HEK293 (cell line): ENCODE data around the gene ATAD2B.

Experiments used
- CTCF ChIA-PET: fragments of 350-600 bp; formaldehyde crosslinking; extraction: SDS; loops from one replicate; lab custom pipeline; 2021; ENCODE audit warnings: antibody characterized with exemption; lab: Yijun Ruan, JAX
- POLR2A ChIA-PET: fragments of 300-600 bp; formaldehyde crosslinking; extraction: SDS; loops from one replicate; lab custom pipeline; 2020; ENCODE audit warnings: antibody characterized with exemption, inconsistent platforms; lab: Yijun Ruan, JAX
- H3K27ac ChIP-seq: fragments of 200-500 bp; sonication (Bioruptor generic); 2 replicates; pipeline ENCODE4 v1.5.1; 2014; ENCODE audit warnings: low read depth, low read length, control low read depth, inconsistent platforms; ENCODE audit errors: extremely low read depth
- H3K36me3 ChIP-seq, 2 experiments: fragments of 200-500 bp in 1 of 2; sonication (Bioruptor generic) in 1 of 2; 1 replicate in 1 of 2; 2 replicates in 1 of 2; pipeline ENCODE4 v1.5.1; 2014 to 2017; ENCODE audit warnings: inconsistent platforms in 2 of 2, low read length in 2 of 2; ENCODE audit not compliant: control insufficient read depth in 2 of 2, insufficient read depth in 1 of 2
- H3K4me1 ChIP-seq: fragments of 200-500 bp; sonication (Bioruptor generic); 2 replicates; pipeline ENCODE4 v1.5.1; 2014; ENCODE audit warnings: mild to moderate bottlenecking, low read length, inconsistent platforms; ENCODE audit not compliant: control insufficient read depth, insufficient read depth
- H3K4me3 ChIP-seq: 2 replicates; pipeline ENCODE4 v1.5.1; 2011; ENCODE audit warnings: low read depth, mild to moderate bottlenecking, control low read depth, low read length, moderate library complexity
- H3K9me3 ChIP-seq: fragments of 200-500 bp; sonication (Bioruptor generic); 2 replicates; pipeline ENCODE4 v1.5.1; 2014; ENCODE audit warnings: low read depth, low read length, inconsistent platforms; ENCODE audit not compliant: control insufficient read depth, insufficient read depth
- EGR2 ChIP-seq: fragments of 450-650 bp; formaldehyde crosslinking; IDR thresholded peaks from 2 replicates; pipeline ENCODE4 v1.5.1; 2016; ENCODE audit warnings: low read depth, missing biosample characterization, missing genetic modification characterization
- KLF7 ChIP-seq: fragments of 450-650 bp; formaldehyde crosslinking; IDR thresholded peaks from 2 replicates; pipeline ENCODE4 v1.5.1; 2016; ENCODE audit warnings: missing biosample characterization, missing genetic modification characterization, borderline replicate concordance
- SALL2 ChIP-seq: fragments of 450-650 bp; formaldehyde crosslinking; IDR thresholded peaks from 2 replicates; pipeline ENCODE4 v1.5.0; 2017; ENCODE audit warnings: missing biosample characterization, mild to moderate bottlenecking, missing genetic modification characterization, borderline replicate concordance
- ZNF112 ChIP-seq: fragments of 450-650 bp; formaldehyde crosslinking; IDR thresholded peaks from 2 replicates; pipeline ENCODE4 v1.5.0; 2017; ENCODE audit warnings: missing biosample characterization, missing genetic modification characterization
- ZNF155 ChIP-seq: fragments of 450-650 bp; formaldehyde crosslinking; IDR thresholded peaks from 2 replicates; pipeline ENCODE4 v1.5.1; 2016; ENCODE audit warnings: missing biosample characterization, missing genetic modification characterization
- ZNF19 ChIP-seq: fragments of 450-650 bp; formaldehyde crosslinking; IDR thresholded peaks from 2 replicates; pipeline ENCODE4; 2016; ENCODE audit warnings: missing biosample characterization, missing genetic modification characterization, low read depth
- ZNF280C ChIP-seq: fragments of 450-650 bp; formaldehyde crosslinking; IDR thresholded peaks from 2 replicates; pipeline ENCODE4 v1.5.1; 2016; ENCODE audit warnings: missing biosample characterization, missing genetic modification characterization
- ZNF362 ChIP-seq: fragments of 450-650 bp; formaldehyde crosslinking; IDR thresholded peaks from 2 replicates; pipeline ENCODE4 v1.5.1; 2016; ENCODE audit warnings: missing biosample characterization, missing genetic modification characterization
- ZNF426 ChIP-seq: fragments of 450-650 bp; formaldehyde crosslinking; IDR thresholded peaks from 2 replicates; pipeline ENCODE4 v1.5.1; 2017; ENCODE audit warnings: missing biosample characterization, missing genetic modification characterization, mild to moderate bottlenecking, inconsistent platforms, moderate library complexity
- ZNF514 ChIP-seq: fragments of 450-650 bp; formaldehyde crosslinking; IDR thresholded peaks from 2 replicates; pipeline ENCODE4 v1.5.1; 2016; ENCODE audit warnings: missing biosample characterization, missing genetic modification characterization
- ZNF670 ChIP-seq: fragments of 450-650 bp; formaldehyde crosslinking; IDR thresholded peaks from 2 replicates; pipeline ENCODE4 v1.5.1; 2016; ENCODE audit warnings: missing biosample characterization, missing genetic modification characterization, low read depth
- ZNF692 ChIP-seq: fragments of 450-650 bp; formaldehyde crosslinking; IDR thresholded peaks from 2 replicates; pipeline ENCODE4 v1.5.1; 2016; ENCODE audit warnings: missing biosample characterization, missing genetic modification characterization
- ZNF701 ChIP-seq: fragments of 450-650 bp; formaldehyde crosslinking; IDR thresholded peaks from 2 replicates; pipeline ENCODE4 v1.5.1; 2016; ENCODE audit warnings: missing biosample characterization, missing genetic modification characterization
- ZNF768 ChIP-seq: fragments of 450-650 bp; formaldehyde crosslinking; IDR thresholded peaks from 2 replicates; pipeline ENCODE4 v1.5.1; 2018; ENCODE audit warnings: missing biosample characterization, mild to moderate bottlenecking, missing genetic modification characterization
- TF ChIP-seq, protein P1 (sequence below): fragments of 450-650 bp; formaldehyde crosslinking; IDR thresholded peaks from 2 replicates; pipeline ENCODE4 v1.5.1; 2016; ENCODE audit warnings: missing biosample characterization, missing genetic modification characterization, borderline replicate concordance

ATAD2B gene

GRCh38 chr2:23703037-23703582 is 223.8 kb downstream of the ATAD2B start:
- Histone ChIP-seq H3K27ac (no peak overlapping the region), H3K4me1 (no peaks in the 10 kb centered on the region), H3K36me3 (peaks cover 0 to 44% of the 10 kb centered on the region in 2 experiments; a peak in 1 of 3 replicates), H3K9me3 (no peaks in the 10 kb centered on the region), H3K4me3 (no peak overlapping the region)
- no peak for TF ChIP-seq ZNF19 (tag by site-specific recombination)
- TF ChIP-seq, protein P1, sequence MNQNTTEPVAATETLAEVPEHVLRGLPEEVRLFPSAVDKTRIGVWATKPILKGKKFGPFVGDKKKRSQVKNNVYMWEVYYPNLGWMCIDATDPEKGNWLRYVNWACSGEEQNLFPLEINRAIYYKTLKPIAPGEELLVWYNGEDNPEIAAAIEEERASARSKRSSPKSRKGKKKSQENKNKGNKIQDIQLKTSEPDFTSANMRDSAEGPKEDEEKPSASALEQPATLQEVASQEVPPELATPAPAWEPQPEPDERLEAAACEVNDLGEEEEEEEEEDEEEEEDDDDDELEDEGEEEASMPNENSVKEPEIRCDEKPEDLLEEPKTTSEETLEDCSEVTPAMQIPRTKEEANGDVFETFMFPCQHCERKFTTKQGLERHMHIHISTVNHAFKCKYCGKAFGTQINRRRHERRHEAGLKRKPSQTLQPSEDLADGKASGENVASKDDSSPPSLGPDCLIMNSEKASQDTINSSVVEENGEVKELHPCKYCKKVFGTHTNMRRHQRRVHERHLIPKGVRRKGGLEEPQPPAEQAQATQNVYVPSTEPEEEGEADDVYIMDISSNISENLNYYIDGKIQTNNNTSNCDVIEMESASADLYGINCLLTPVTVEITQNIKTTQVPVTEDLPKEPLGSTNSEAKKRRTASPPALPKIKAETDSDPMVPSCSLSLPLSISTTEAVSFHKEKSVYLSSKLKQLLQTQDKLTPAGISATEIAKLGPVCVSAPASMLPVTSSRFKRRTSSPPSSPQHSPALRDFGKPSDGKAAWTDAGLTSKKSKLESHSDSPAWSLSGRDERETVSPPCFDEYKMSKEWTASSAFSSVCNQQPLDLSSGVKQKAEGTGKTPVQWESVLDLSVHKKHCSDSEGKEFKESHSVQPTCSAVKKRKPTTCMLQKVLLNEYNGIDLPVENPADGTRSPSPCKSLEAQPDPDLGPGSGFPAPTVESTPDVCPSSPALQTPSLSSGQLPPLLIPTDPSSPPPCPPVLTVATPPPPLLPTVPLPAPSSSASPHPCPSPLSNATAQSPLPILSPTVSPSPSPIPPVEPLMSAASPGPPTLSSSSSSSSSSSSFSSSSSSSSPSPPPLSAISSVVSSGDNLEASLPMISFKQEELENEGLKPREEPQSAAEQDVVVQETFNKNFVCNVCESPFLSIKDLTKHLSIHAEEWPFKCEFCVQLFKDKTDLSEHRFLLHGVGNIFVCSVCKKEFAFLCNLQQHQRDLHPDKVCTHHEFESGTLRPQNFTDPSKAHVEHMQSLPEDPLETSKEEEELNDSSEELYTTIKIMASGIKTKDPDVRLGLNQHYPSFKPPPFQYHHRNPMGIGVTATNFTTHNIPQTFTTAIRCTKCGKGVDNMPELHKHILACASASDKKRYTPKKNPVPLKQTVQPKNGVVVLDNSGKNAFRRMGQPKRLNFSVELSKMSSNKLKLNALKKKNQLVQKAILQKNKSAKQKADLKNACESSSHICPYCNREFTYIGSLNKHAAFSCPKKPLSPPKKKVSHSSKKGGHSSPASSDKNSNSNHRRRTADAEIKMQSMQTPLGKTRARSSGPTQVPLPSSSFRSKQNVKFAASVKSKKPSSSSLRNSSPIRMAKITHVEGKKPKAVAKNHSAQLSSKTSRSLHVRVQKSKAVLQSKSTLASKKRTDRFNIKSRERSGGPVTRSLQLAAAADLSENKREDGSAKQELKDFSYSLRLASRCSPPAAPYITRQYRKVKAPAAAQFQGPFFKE: no peak
- TF ChIP-seq ZNF362 (tag by site-specific recombination): no peak
- POLR2A ChIA-PET: no interaction called here
- CTCF ChIA-PET: interaction anchor here (0.7 kb wide), 1 partner anchor 287 kb away, joined by 3 read pairs; no protein-coding TSS in a partner anchor

GRCh38 chr2:23700627-23701026 is 226.3 kb downstream of the ATAD2B start:
- Histone ChIP-seq H3K9me3 (no peaks in the 10 kb centered on the region), H3K4me3 (no peak overlapping the region), H3K36me3 (peaks cover 0 to 46% of the 10 kb centered on the region in 2 experiments; a peak in 1 of 3 replicates), H3K4me1 (no peaks in the 10 kb centered on the region), H3K27ac (no peak overlapping the region)
- POLR2A ChIA-PET: no interaction called here
- CTCF ChIA-PET: no interaction called here
- TF ChIP-seq ZNF155 (tag by site-specific recombination) (no peak), KLF7 (tag by site-specific recombination) (no peak), ZNF514 (no peak), ZNF112 (tag by site-specific recombination) (no peak), ZNF692 (no peak), SALL2 (no peak), ZNF701 (tag by site-specific recombination) (no peak), ZNF280C (tag by site-specific recombination) (no peak), ZNF426 (tag by site-specific recombination) (no peak), EGR2 (tag by site-specific recombination) (no peak), ZNF768 (tag by site-specific recombination) (no peak), ZNF670 (tag by site-specific recombination) (no peak)
